Mucosa of stomach (tissue), 1 donor: Measurements from ENCODE around the gene MSL1.
"Not testable (repeated sequence)": the region's sequence is repeated elsewhere in the genome, so short reads cannot be mapped to it uniquely, and the experiment has no call there.

ENCODE experiments used
- H3K27me3 ChIP-seq: one replicate; pipeline ENCODE4 v1.7.0; 2013; ENCODE audit warnings: mild to moderate bottlenecking, low read length; ENCODE audit not compliant: control insufficient read depth, insufficient read depth
- H3K36me3 ChIP-seq: one replicate; pipeline ENCODE4 v1.7.0; 2013; ENCODE audit warnings: low read length; ENCODE audit not compliant: control insufficient read depth, insufficient read depth
- H3K4me1 ChIP-seq: one replicate; pipeline ENCODE4 v1.7.0; 2013; ENCODE audit warnings: mild to moderate bottlenecking, low read length; ENCODE audit not compliant: control insufficient read depth, insufficient read depth
- H3K4me3 ChIP-seq: one replicate; pipeline ENCODE4 v1.7.0; 2013; ENCODE audit warnings: low read length
- H3K9ac ChIP-seq: one replicate; pipeline ENCODE4 v1.7.0; 2013; ENCODE audit warnings: mild to moderate bottlenecking, low read length, moderate library complexity
- H3K9me3 ChIP-seq: one replicate; pipeline ENCODE4 v1.7.0; 2013; ENCODE audit warnings: mild to moderate bottlenecking, low read length, moderate library complexity; ENCODE audit not compliant: control insufficient read depth
- donor health status: Pancreatic carcinoma.

MSL1 gene

GRCh38 chr17:40134184-40134583, 12.4 kb downstream of the MSL1 start:
- H3K9ac ChIP-seq = peak overlapping the region; percentile 31

DNA sequence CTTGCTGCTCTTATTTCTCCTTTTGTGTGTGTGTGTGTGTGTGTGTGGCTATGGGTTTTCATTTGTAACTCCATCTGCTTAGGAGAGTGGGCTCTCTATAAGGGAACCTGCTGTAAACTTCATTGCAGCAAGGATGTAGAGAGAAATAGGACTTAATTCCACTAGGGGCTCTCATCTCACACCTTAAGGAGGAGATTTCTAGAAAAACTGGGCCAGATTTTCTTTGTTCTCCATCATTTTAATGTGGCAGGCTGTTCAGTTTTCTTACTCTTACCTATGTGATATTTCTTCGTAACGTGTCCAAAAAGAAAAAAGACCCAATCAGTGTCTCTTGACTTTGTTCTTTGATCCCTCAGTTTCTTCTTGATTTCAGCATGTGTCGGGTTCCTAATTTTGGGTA, 14.0 kb downstream of the MSL1 start:
- Histone ChIP-seq H3K4me1 (peaks cover 33% of the 10 kb centered on the region), H3K36me3 (peaks cover 19% of the 10 kb centered on the region), H3K27me3 (no peaks in the 10 kb centered on the region), H3K9ac (no peak overlapping the region), H3K9me3 (no peaks in the 10 kb centered on the region), H3K4me3 (no peak overlapping the region)

More at GRCh38 chr17:40134184-40134583, 12.4 kb downstream of the MSL1 start:
- Histone ChIP-seq H3K27me3 (no peaks in the 10 kb centered on the region), H3K36me3 (peaks cover 14% of the 10 kb centered on the region), H3K4me1 (peaks cover 28% of the 10 kb centered on the region), H3K4me3 (no peak overlapping the region), H3K9me3 (no peaks in the 10 kb centered on the region)

DNA sequence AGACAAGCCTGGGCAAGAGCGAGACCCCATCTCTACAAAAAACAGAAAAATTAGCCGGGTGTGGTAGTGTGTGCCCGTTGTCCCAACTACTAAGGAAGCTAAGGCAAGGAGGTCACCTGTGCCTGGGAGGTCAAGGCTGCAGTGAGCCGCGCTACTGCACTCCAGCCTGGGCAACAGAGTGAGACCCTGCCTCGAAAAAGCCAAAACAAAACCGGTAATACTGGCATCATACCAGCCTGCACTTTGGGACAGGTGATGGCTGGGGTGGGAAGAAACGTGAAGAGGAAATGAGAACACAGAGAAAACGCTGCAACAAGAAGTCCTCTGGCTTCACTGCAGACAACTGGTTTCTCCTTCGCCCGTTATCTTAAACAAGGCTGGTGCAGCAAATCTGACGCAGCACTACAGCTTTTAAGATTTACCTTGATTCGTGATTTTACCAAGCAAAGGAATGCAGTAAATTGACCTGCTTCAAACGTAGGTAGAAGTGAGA, 17.8 kb downstream of the MSL1 start:
- H3K9ac ChIP-seq = peak overlapping the region; percentile 82
- H3K4me3 ChIP-seq = peak overlapping the region; percentile 89
- H3K27me3 ChIP-seq = no peaks in the 10 kb centered on the region
- H3K36me3 ChIP-seq = peaks cover 13% of the 10 kb centered on the region
- H3K4me1 ChIP-seq = peaks cover 11% of the 10 kb centered on the region
- no peaks in the 10 kb centered on the region for H3K9me3 ChIP-seq

GRCh38 chr17:40143166-40143565, 21.4 kb downstream of the MSL1 start:
- H3K4me1 ChIP-seq, H3K27me3 ChIP-seq, H3K9me3 ChIP-seq, H3K9ac ChIP-seq, H3K4me3 ChIP-seq: not testable (repeated sequence)
- H3K36me3 ChIP-seq = peaks cover 10% of the 10 kb centered on the region

- peaks cover 14% of the 10 kb centered on the region for H3K36me3 ChIP-seq
- no peaks in the 10 kb centered on the region for H3K9me3 ChIP-seq
- no peaks in the 10 kb centered on the region for H3K27me3 ChIP-seq
- H3K4me1 ChIP-seq = no peaks in the 10 kb centered on the region
- H3K9ac ChIP-seq = no peak overlapping the region
- H3K4me3 ChIP-seq = no peak overlapping the region
Measured at GRCh38 chr17:40145476-40145875, 23.7 kb downstream of the MSL1 start.

GRCh38 chr17:40148527-40148926, 26.8 kb downstream of the MSL1 start:
- no peaks in the 10 kb centered on the region for H3K27me3 ChIP-seq
- H3K36me3 ChIP-seq = peaks cover 16% of the 10 kb centered on the region
- no peak overlapping the region for H3K4me3 ChIP-seq
- H3K4me1 ChIP-seq = no peaks in the 10 kb centered on the region
- no peak overlapping the region for H3K9ac ChIP-seq
- H3K9me3 ChIP-seq = no peaks in the 10 kb centered on the region

DNA sequence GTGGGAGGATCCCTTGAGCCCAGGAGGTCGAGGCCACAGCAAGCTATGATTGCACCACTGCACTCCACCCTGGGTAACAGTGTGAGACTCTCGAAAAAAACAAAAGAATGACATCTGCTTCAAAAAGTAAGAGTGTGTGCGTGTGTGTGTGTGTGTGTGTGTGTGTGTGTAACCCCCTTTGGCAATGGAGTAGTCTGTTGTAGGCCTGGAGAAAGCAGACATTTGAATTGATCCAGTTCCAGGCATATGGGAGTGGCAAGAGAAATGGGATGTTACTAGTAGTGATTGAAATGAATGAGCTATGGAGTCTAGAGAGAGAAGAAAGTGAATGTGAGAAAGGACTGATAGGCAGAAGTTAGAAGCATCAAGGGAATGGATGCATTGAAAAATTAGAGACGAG, 28.5 kb downstream of the MSL1 start:
- H3K4me1 ChIP-seq = no peaks in the 10 kb centered on the region
- no peak overlapping the region for H3K9ac ChIP-seq
- peaks cover 18% of the 10 kb centered on the region for H3K36me3 ChIP-seq
- H3K9me3 ChIP-seq = no peaks in the 10 kb centered on the region
- no peak overlapping the region for H3K4me3 ChIP-seq
- no peaks in the 10 kb centered on the region for H3K27me3 ChIP-seq

DNA sequence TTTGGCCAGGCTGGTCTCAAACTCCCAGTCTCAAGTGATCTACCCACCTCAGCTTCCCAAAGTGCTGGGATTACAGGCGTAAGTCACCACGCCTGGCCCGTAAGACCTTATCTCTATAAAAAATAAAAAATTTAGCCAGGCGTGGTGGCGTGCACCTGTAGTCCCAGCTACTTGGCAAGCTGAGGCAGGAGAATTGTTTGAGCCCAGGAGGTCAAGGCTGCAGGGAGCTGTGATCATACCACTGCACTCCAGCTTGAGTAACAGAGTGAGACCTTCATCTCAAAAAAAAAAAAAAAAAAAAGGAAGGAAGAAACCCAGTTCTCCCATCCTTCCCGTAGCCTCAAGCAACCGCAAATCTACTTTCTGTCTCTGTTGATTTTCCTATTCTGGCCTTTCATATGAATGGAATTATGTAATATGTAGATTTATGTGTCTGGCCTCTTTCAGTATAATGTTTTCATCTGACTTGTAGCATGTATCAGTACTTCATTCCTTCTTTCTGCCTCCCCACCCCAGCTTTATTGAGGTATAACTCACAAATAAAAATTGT, 29.7 kb downstream of the MSL1 start:
- Histone ChIP-seq H3K27me3 (no peaks in the 10 kb centered on the region), H3K4me3 (no peak overlapping the region), H3K9me3 (no peaks in the 10 kb centered on the region), H3K9ac (no peak overlapping the region), H3K4me1 (no peaks in the 10 kb centered on the region), H3K36me3 (peaks cover 18% of the 10 kb centered on the region)

DNA sequence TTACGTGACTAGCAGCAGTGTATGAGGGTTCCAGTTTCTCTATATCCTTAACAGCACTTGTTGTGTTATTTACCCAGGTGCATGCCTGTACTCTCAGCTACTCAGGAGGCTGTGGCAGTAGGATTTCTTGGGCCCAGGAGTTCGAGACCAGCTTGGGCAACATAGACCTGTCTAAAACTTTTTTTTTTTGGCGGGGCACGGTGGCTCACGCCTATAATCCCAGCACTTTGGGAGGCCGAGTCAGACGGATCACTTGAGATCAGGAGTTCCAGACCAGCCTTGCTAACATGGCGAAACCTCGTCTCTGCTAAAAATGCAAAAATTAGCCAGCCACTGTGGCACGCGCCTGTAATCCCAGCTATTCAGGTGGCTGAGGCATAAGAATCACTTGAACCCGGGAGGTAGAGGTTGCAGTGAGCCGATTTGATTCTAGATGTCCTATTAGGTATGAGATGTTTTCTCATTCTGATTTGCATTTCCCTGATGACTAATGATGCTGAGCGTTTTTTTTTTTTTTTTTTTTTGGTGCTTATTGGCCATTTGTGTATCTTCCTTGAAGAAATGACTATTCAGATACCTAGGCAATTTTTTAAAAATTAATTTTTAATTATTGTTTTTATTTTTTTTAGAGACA, 31.9 kb downstream of the MSL1 start:
- no peaks in the 10 kb centered on the region for H3K4me1 ChIP-seq
- no peak overlapping the region for H3K4me3 ChIP-seq
- H3K9ac ChIP-seq = no peak overlapping the region
- H3K9me3 ChIP-seq = no peaks in the 10 kb centered on the region
- H3K27me3 ChIP-seq = no peaks in the 10 kb centered on the region
- H3K36me3 ChIP-seq = peaks cover 10% of the 10 kb centered on the region

DNA sequence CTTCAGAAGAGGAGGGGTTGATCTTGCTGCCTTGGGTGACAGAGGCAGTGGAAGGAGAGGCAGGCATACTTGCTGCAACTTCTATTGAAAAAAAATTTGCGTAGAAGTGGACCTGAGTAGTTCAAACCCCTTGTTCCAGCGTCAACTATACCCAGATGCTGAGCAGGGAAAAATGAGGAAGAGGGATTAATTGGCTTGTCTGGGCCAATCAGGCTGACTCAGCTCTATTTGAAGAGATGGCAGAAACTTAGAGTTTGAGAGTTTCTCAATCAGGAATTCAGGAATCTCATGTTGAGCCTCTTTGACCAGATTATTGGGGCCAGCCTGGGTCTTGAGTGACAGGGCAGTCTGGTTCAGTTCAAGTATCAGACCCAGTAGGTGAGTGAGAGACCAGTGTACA, 36.2 kb downstream of the MSL1 start:
- no peaks in the 10 kb centered on the region for H3K4me1 ChIP-seq
- peaks cover 9% of the 10 kb centered on the region for H3K36me3 ChIP-seq
- H3K9me3 ChIP-seq = no peaks in the 10 kb centered on the region
- no peak overlapping the region for H3K4me3 ChIP-seq
- H3K9ac ChIP-seq = no peak overlapping the region
- no peaks in the 10 kb centered on the region for H3K27me3 ChIP-seq

- Histone ChIP-seq H3K9ac (no peak overlapping the region), H3K4me3 (no peak overlapping the region), H3K9me3 (no peaks in the 10 kb centered on the region), H3K27me3 (no peaks in the 10 kb centered on the region), H3K4me1 (no peaks in the 10 kb centered on the region), H3K36me3 (peaks cover 7% of the 10 kb centered on the region)
Measured at GRCh38 chr17:40158438-40159013, 36.8 kb downstream of the MSL1 start.

DNA sequence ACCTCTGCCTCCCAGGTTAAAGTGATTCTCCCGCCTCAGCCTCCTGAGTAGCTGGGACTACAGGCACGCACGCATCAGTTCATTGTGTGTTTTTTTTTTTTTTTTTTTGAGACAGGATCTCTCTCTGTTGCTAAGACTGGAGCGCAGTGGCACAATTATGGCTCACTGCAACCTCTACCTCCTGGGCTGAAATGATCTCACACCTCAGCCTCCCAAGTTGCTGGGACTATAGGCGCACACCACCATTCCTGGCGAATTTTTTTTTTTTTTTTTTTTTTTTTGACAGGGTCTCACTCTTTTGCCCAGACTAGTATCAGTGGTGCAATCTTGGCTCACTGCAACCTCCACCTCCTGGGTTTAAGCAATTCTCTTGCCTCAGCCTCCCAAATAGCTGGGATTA, 37.7 kb downstream of the MSL1 start:
- H3K4me1 ChIP-seq = no peaks in the 10 kb centered on the region
- no peaks in the 10 kb centered on the region for H3K9me3 ChIP-seq
- H3K27me3 ChIP-seq = no peaks in the 10 kb centered on the region
- no peak overlapping the region for H3K9ac ChIP-seq
- no peak overlapping the region for H3K4me3 ChIP-seq
- H3K36me3 ChIP-seq = peaks cover 5% of the 10 kb centered on the region
